GM12874 (cell line): ENCODE data around the gene NELFCD.

Source experiments
- TF ChIP-seq, protein P1 (sequence below): IDR thresholded peaks from 2 replicates; pipeline ENCODE4 v1.5.1; 2011; ENCODE audit warnings: low read depth, mild to moderate bottlenecking, control low read depth, low read length, moderate library complexity; ENCODE audit not compliant: insufficient read depth

Gene NELFCD

GRCh38 chr20:58998656-58999055, 17.6 kb downstream of the NELFCD start:
- TF ChIP-seq, protein P1, sequence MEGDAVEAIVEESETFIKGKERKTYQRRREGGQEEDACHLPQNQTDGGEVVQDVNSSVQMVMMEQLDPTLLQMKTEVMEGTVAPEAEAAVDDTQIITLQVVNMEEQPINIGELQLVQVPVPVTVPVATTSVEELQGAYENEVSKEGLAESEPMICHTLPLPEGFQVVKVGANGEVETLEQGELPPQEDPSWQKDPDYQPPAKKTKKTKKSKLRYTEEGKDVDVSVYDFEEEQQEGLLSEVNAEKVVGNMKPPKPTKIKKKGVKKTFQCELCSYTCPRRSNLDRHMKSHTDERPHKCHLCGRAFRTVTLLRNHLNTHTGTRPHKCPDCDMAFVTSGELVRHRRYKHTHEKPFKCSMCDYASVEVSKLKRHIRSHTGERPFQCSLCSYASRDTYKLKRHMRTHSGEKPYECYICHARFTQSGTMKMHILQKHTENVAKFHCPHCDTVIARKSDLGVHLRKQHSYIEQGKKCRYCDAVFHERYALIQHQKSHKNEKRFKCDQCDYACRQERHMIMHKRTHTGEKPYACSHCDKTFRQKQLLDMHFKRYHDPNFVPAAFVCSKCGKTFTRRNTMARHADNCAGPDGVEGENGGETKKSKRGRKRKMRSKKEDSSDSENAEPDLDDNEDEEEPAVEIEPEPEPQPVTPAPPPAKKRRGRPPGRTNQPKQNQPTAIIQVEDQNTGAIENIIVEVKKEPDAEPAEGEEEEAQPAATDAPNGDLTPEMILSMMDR = no peak

DNA sequence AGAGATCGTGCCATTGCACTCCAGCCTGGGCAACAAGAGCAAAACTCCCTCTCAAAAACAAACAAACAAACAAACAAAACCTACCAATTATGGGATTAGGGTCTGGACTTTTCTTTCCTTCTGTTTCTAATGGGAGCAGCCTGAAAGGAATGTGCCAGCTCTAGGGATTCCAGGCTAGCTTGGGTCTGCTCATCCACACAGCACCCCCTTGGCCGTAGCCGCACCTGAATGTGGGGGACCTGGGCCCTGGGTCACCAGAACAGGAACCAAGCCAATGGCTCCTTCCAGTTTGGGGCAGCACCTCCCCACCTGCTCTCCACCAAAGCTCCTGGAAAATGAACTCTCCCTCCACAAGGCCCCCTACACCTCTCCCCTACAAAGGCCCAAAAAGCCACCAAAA, 19.3 kb downstream of the NELFCD start:
- TF ChIP-seq, protein P1 = no peak

- TF ChIP-seq, protein P1 = no peak
Observed at GRCh38 chr20:59001068-59001448, 20.0 kb downstream of the NELFCD start.

- TF ChIP-seq, protein P1 = no peak
Observed at GRCh38 chr20:59001449-59002171, 20.6 kb downstream of the NELFCD start.

DNA sequence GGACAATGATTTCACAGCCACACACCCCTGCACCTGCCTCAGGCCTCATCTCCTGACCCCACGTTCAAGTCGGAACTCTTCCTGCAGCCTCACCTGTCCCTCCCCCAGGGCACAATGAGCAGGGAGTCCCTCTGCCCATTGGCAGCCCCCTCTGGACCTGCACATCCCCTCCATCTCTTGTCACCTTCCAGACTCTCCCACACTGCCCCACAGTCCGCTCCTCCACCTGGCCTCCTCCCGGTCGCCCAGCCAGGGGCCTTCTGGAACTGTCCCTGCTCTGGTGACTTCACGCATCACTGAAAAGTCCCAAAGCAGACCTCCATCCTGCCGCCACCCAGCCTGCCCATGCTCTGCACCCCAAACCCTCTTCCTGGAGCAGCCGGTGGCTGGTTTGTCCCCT, 21.3 kb downstream of the NELFCD start:
- TF ChIP-seq, protein P1 = no peak

GRCh38 chr20:59002874-59003399, 21.9 kb downstream of the NELFCD start:
- TF ChIP-seq, protein P1 = no peak

- TF ChIP-seq, protein P1 = no peak
Observed at GRCh38 chr20:59003836-59004492, 22.9 kb downstream of the NELFCD start.
